ENCODE results near the gene GJA8.

- TF ChIP-seq CTCF (IDR thresholded peaks at IDR 0.05) = no peak
- no peak for TF ChIP-seq POLR2A (IDR thresholded peaks at IDR 0.05)
- TF ChIP-seq POLR2AphosphoS5 (IDR thresholded peaks at IDR 0.05) = no peak
These were observed 20.1 kb upstream of the GJA8 start for GRCh38 chr1:147882535-147882934.

Data from prostate gland (tissue), 2 donors.